HepG2 (cell line): ENCODE data around the gene ICAM2. TPM values are rescaled to one million over a fixed set of nuclear protein-coding genes. Genes with fewer than 3 reads are reported as not detected.

ENCODE experiments used
- CCAR2 ChIP-seq: fragments of 200-400 bp; formaldehyde crosslinking; optimal IDR thresholded peaks from 2 replicates; pipeline ENCODE3; 2018; ENCODE audit warnings: low read depth, mild to moderate bottlenecking, low read length, moderate library complexity
- CERS6 ChIP-seq: sonication (generic); formaldehyde crosslinking; IDR thresholded peaks from 2 replicates; pipeline ENCODE4 v1.5.0; 2020; ENCODE audit warnings: missing genetic modification reagents
- CREBL2 ChIP-seq: sonication (generic); formaldehyde crosslinking; IDR thresholded peaks from 2 replicates; pipeline ENCODE4 v1.8.1; 2023; ENCODE audit warnings: missing genetic modification reagents, mild to moderate bottlenecking, borderline replicate concordance
- ELF3 ChIP-seq: IDR thresholded peaks from 2 replicates; pipeline ENCODE4 v1.6.1; 2016; ENCODE audit warnings: missing genetic modification reagents, missing compliant biosample characterization
- ETV5 ChIP-seq: IDR thresholded peaks from 2 replicates; pipeline ENCODE4 v1.6.1; 2018; ENCODE audit warnings: missing biosample characterization, missing genetic modification reagents, inconsistent platforms, borderline replicate concordance
- HHEX ChIP-seq: IDR thresholded peaks from 2 replicates; pipeline ENCODE4 v1.6.1; 2016; ENCODE audit warnings: control low read depth
- HMGXB3 ChIP-seq: sonication (generic); formaldehyde crosslinking; IDR thresholded peaks from 2 replicates; pipeline ENCODE4 v1.4.0; 2020; ENCODE audit warnings: missing genetic modification reagents, borderline replicate concordance
- HOXA9 ChIP-seq: sonication (generic); formaldehyde crosslinking; IDR thresholded peaks from 2 replicates; pipeline ENCODE4 v1.8.1; 2022; ENCODE audit warnings: missing genetic modification reagents, mild to moderate bottlenecking, moderate library complexity, borderline replicate concordance
- KAT2B ChIP-seq: fragments of 150-350 bp; IDR thresholded peaks from 2 replicates; pipeline ENCODE4 v1.6.1; 2014; ENCODE audit warnings: low read depth, low read length, borderline replicate concordance
- MAFF ChIP-seq: IDR thresholded peaks from 2 replicates; pipeline ENCODE4 v1.6.1; 2011; ENCODE audit warnings: low read depth, low read length, improper control_type of control experiment
- MBNL3 ChIP-seq: fragments of 250-450 bp; sonication (Bioruptor Pico); conservative IDR thresholded peaks from 2 replicates; pipeline ENCODE4 v1.8.0; 2022; ENCODE audit warnings: mild to moderate bottlenecking, inconsistent platforms
- MIXL1 ChIP-seq: IDR thresholded peaks from 2 replicates; pipeline ENCODE4 v1.6.1; 2016
- NRL ChIP-seq: sonication (generic); formaldehyde crosslinking; IDR thresholded peaks from 2 replicates; pipeline ENCODE4 v1.5.0; 2020; ENCODE audit warnings: missing genetic modification reagents, mild to moderate bottlenecking, moderate library complexity, borderline replicate concordance
- PLRG1 ChIP-seq: fragments of 450-650 bp; conservative IDR thresholded peaks from 2 replicates; pipeline ENCODE4 v1.6.1; 2016
- RBM22 ChIP-seq: fragments of 200-400 bp; formaldehyde crosslinking; optimal IDR thresholded peaks from 2 replicates; pipeline ENCODE3; 2017; ENCODE audit warnings: mild to moderate bottlenecking, low read length, moderate library complexity
- RFX5 ChIP-seq: IDR thresholded peaks from 2 replicates; pipeline ENCODE4 v1.6.1; 2011; ENCODE audit warnings: low read depth, low read length, improper control_type of control experiment
- SALL2 ChIP-seq: sonication (generic); formaldehyde crosslinking; IDR thresholded peaks from 2 replicates; pipeline ENCODE4 v1.8.1; 2023; ENCODE audit warnings: mild to moderate bottlenecking, missing genetic modification reagents, inconsistent platforms
- SKI ChIP-seq: fragments of 450-650 bp; IDR thresholded peaks from one replicate; pipeline ENCODE4 v1.6.1; 2018; ENCODE audit warnings: mild to moderate bottlenecking; ENCODE audit not compliant: partially characterized antibody
- SPEN ChIP-seq: sonication (generic); formaldehyde crosslinking; IDR thresholded peaks from 2 replicates; pipeline ENCODE4 v1.5.1; 2020; ENCODE audit warnings: low read depth, mild to moderate bottlenecking, missing genetic modification reagents
- SUZ12 ChIP-seq: fragments of 150-350 bp; IDR thresholded peaks from 2 replicates; pipeline ENCODE4 v1.6.1; 2014; ENCODE audit warnings: low read depth, low read length
- TP53 ChIP-seq: sonication (generic); formaldehyde crosslinking; conservative IDR thresholded peaks from 2 replicates; pipeline ENCODE4 v1.4.0; 2020; ENCODE audit warnings: missing genetic modification reagents
- ZBTB26 ChIP-seq: IDR thresholded peaks from 2 replicates; pipeline ENCODE4 v1.6.1; 2016; ENCODE audit warnings: missing compliant biosample characterization, missing genetic modification reagents, borderline replicate concordance
- ZFP36L2 ChIP-seq: sonication (generic); formaldehyde crosslinking; IDR thresholded peaks from 2 replicates; pipeline ENCODE4 v1.4.0; 2020; ENCODE audit warnings: missing genetic modification reagents
- ZNF24 ChIP-seq: fragments of 450-650 bp; IDR thresholded peaks from 2 replicates; pipeline ENCODE4 v1.6.1; 2017; ENCODE audit warnings: antibody characterized with exemption, mild to moderate bottlenecking
- ZNF34 ChIP-seq: sonication (generic); formaldehyde crosslinking; IDR thresholded peaks from 2 replicates; pipeline ENCODE4 v1.4.0; 2020; ENCODE audit warnings: mild to moderate bottlenecking, missing genetic modification reagents, borderline replicate concordance
- ZNF543 ChIP-seq: sonication (generic); formaldehyde crosslinking; IDR thresholded peaks from 2 replicates; pipeline ENCODE4 v1.4.0; 2020; ENCODE audit warnings: mild to moderate bottlenecking, missing genetic modification reagents
- ZNF776 ChIP-seq: sonication (generic); formaldehyde crosslinking; IDR thresholded peaks from 2 replicates; pipeline ENCODE4 v1.4.0; 2020; ENCODE audit warnings: mild to moderate bottlenecking, missing genetic modification reagents
- ZNF780A ChIP-seq: sonication (generic); formaldehyde crosslinking; IDR thresholded peaks from 2 replicates; pipeline ENCODE4 v1.8.0; 2022; ENCODE audit warnings: mild to moderate bottlenecking, missing genetic modification reagents, moderate library complexity
- polyA plus RNA-seq, 8 experiments: library from polyadenylated mRNA; depleted of rRNA in 3 of 8; stranded (reverse) in 7 of 8; unstranded in 1 of 8; fragments of >200 nt; fragmentation: Illumina TruSeq in 4 of 8; extraction: Trizol in 4 of 8; gene quantifications; 2 replicates each; pipeline versions ENCODE4 v1.2.1 to v1.2.3, GENCODE V29; 2011 to 2016; ENCODE audit warnings: low read depth in 4 of 8, missing spikeins in 1 of 8, mixed read lengths in 1 of 8; ENCODE audit not compliant: insufficient read depth in 1 of 8
- total RNA-seq, 5 experiments: library from RNA; depleted of rRNA; stranded (reverse); fragments of >200 nt; fragmentation: Illumina TruSeq; extraction: Trizol; gene quantifications; 2 replicates each; pipeline ENCODE4 v1.2.3, GENCODE V29; 2016; ENCODE audit warnings: low read depth in 1 of 5

The ICAM2 gene
- total and polyA plus RNA-seq, 2 of the 13 experiments (the other 11 are each of a cell fraction or from before 2014, with no cell fraction given), result 10.9 to 20.8 TPM

GRCh38 chr17:64007838-64008282 lies 12.6 kb downstream of the ICAM2 start (continued):
- no peak for TF ChIP-seq HMGXB3
- TF ChIP-seq ZNF776, result no peak
- no peak for TF ChIP-seq CCAR2
- TF ChIP-seq CREBL2 (CRISPR knock-in tag), result no peak
- 0 out of 2 replicates have a peak, but pooled peaks have one; percentile 6 for TF ChIP-seq TP53 (CRISPR knock-in tag)
- TF ChIP-seq ELF3 (CRISPR knock-in tag), result peak; percentile 49
- TF ChIP-seq ZFP36L2, result no peak
- no peak for TF ChIP-seq RBM22
- TF ChIP-seq PLRG1, result no peak
- TF ChIP-seq KAT2B, result no peak
- no peak for TF ChIP-seq SUZ12
- TF ChIP-seq ZNF34, result no peak
- no peak for TF ChIP-seq RFX5
- TF ChIP-seq ZNF543 (CRISPR knock-in tag), result 0 out of 2 replicates have a peak, but pooled peaks have one; percentile 38
- TF ChIP-seq MIXL1 (CRISPR knock-in tag), result no peak
- no peak for TF ChIP-seq HOXA9 (CRISPR knock-in tag)
- TF ChIP-seq ETV5, result no peak; the same call in 1 of the 2 replicates
- no peak for TF ChIP-seq NRL (CRISPR knock-in tag)
- TF ChIP-seq MAFF, result no peak
- TF ChIP-seq SKI, result no peak
- TF ChIP-seq ZBTB26, result no peak
- TF ChIP-seq ZNF24, result no peak
- no peak for TF ChIP-seq CERS6
- TF ChIP-seq HHEX, result no peak
- no peak for TF ChIP-seq ZNF780A (CRISPR knock-in tag)
- TF ChIP-seq SALL2 (CRISPR knock-in tag), result no peak
- TF ChIP-seq SPEN (CRISPR knock-in tag), result no peak; the same call in 1 of the 2 replicates
- TF ChIP-seq MBNL3 (CRISPR knock-in tag), result no peak
